Stimulated activated naive B cell treated with anti-CD40 and anti-IgM and Interleukin-4, amounts not matched to agents 10 μg/mL and 1 μg/mL and 100 μg/mL, for 72 hours (primary cell): ENCODE data around the gene DERL3.

Experiments
- ATAC-seq, 2 donors: fragments of 150-1000 bp; cut with Tn5 transposase; replicated peaks; 2 replicates each; pipeline ENCODE4 v1.10.0; 2021; ENCODE audit warnings: moderate library complexity in 1 of 2
- DNase-seq: peaks from one replicate; pipeline ENCODE4 v3.0.0; 2021
- H3K27ac Mint-ChIP-seq: one replicate; pipeline ENCODE4 v1.8.0; 2022; ENCODE audit warnings: mild to moderate bottlenecking, mixed read lengths
- H3K27me3 Mint-ChIP-seq, 2 donors: one replicate each; pipeline ENCODE4 v1.8.0; 2022; ENCODE audit warnings: mixed read lengths in 2 of 2
- H3K36me3 Mint-ChIP-seq, 2 donors: one replicate each; pipeline ENCODE4 v1.8.0; 2022; ENCODE audit warnings: mixed read lengths in 2 of 2, mild to moderate bottlenecking in 1 of 2
- H3K4me1 Mint-ChIP-seq, 2 donors: one replicate each; pipeline ENCODE4 v1.8.0; 2022; ENCODE audit warnings: mixed read lengths in 2 of 2, mild to moderate bottlenecking in 1 of 2
- H3K4me3 Mint-ChIP-seq, 2 donors: one replicate each; pipeline ENCODE4 v1.8.0; 2022; ENCODE audit warnings: mild to moderate bottlenecking in 2 of 2, mixed read lengths in 2 of 2, moderate library complexity in 1 of 2
- H3K9me3 Mint-ChIP-seq, 2 donors: one replicate each; pipeline ENCODE4 v1.8.0; 2022; ENCODE audit warnings: mixed read lengths in 2 of 2, mild to moderate bottlenecking in 1 of 2

DERL3 gene

DNA sequence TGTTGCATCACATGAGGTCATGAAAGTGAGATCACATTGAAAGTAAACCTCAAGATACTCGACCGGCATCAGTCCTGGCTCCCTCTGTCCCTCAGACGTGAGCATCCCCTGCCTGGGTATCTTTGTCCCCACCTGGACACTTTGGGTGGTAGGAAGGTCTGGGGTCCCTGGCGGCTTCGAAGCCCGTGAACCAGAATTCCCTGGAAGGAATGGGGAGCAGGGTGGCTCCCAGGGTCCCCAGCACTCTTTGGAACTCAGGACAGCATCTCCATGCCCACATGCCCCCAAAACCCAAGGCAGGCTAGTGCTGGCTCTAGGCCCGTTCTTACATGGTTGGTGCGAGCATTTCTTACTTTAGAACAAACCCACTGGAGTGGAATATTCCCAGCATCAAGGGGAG, 7.5 kb downstream of the DERL3 start:
- Mint-ChIP-seq H3K9me3 (no peaks in the 10 kb centered on the region), H3K4me3 (no peak overlapping the region), H3K27ac (no peak overlapping the region), H3K4me1 (peaks cover 25 to 50% of the 10 kb centered on the region in 2 donors), H3K27me3 (no peaks in the 10 kb centered on the region), H3K36me3 (peaks cover 20 to 37% of the 10 kb centered on the region in 2 donors)
- DNase-seq (no peak), ATAC-seq (no peak)

DNA sequence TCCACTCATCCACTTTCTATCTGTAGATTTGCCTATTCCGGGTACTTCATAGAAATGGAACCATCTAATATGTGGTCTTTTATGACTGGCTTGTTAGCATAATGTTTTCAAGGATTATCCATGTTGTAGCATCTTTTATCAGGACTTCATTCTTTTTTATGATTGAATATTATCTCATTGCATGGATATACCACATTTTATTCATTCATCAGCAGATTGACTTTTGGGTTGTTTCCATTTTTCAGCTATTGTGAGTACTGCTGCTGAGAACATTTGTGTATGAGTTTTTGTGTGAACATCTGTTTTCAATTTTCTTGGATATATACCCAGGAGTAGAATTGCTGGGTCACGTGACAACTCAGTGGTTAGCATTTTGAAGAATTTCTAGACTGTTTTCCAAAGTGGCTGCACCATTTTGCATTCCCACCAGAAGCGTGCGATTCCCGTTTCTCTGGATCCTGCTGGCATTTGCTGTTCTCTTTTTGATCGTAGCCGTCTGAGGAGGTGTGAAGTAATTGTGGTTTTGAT, 8.9 kb downstream of the DERL3 start:
- ATAC-seq (no peak), DNase-seq (no peak)
- no peaks in the 10 kb centered on the region for H3K27me3 Mint-ChIP-seq

DNA sequence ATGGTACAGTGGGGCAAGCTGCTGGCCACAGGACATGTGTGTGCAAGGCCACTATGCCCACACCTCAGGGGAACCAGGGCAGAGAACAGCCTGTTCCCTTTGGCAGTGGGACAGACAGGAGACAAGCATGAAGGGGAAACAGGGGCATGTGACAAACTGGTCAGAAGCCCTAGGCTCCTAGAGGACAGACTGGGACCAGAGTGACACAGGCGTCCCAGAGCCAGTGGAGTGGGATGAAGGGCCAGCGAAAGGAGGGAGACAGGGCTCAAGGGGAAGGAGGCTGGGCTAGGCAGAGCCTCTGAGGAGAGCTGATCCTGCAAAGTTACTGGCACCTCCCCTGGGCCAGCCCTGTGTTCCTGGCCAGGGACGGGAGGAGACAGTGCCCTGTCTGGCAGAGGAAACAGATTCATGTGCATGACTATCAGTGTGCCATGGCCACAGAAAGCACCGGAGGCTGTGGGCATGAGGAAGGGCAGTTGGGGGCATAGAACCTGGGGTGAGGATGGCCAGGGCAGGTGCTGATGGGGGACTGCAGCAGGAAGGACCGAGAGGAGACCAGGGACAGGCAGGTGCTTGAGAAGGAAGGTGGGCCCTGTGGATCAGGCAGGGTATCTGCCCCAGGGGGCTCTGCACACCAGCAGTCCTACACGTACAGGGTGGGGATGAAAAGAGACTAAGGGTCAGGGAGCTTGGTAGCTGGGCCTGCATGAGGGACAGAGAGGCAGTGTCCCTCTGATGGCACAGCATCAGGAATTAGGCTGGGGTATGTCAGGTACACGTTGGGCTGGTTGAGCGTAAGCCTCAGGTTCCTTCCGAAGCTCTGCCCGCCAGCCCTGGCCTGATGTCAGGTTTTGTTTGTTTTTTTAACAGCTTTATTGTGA, 9.8 kb downstream of the DERL3 start:
- Mint-ChIP-seq H3K36me3 (peaks cover 26 to 50% of the 10 kb centered on the region in 2 donors), H3K27me3 (no peaks in the 10 kb centered on the region), H3K4me1 (peaks cover 23 to 51% of the 10 kb centered on the region in 2 donors), H3K27ac (peak overlapping the region; percentile 83), H3K9me3 (no peaks in the 10 kb centered on the region), H3K4me3 (no peak overlapping the region)
- DNase-seq: no peak
- ATAC-seq: no peak

More for the DNA sequence above, 8.9 kb downstream of the DERL3 start:
- no peaks in the 10 kb centered on the region for H3K9me3 Mint-ChIP-seq
- H3K27ac Mint-ChIP-seq: no peak overlapping the region
- H3K4me1 Mint-ChIP-seq: peaks cover 21 to 47% of the 10 kb centered on the region in 2 donors
- H3K4me3 Mint-ChIP-seq: no peak overlapping the region
- H3K36me3 Mint-ChIP-seq: peaks cover 25 to 41% of the 10 kb centered on the region in 2 donors

DNA sequence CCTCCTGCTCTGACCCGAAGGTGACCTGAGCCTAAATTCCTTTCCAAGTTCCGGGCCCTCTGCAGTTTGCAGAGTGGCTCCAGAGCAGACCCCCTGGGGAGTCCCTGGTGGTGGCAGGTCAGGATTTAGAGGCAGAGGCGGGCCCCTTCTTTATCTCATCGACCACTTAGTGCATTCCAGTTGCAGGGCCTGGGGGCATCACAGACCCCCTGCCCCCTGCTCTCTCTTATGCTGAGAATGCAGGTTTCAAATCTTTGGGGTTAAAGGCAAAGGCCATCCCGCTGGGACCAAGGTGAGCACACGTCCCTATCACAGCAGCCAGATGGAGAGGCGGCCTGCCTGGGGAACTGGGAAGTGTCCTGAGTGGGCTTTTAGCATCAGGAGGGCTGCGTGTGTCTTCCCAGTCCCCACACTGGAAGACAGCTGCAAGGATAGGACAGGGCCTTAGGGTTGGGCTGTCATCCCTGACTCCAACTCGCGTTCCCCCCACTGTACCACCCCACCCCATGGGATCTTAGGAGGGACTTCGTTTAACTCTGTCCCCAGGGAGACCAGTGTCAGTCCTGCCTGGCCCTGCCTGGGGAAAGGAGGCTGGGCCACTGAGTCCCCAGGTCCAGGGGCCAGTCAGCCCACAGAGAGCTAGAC, 11.3 kb downstream of the DERL3 start:
- Mint-ChIP-seq H3K4me3 (no peak overlapping the region), H3K4me1 (peaks cover 30 to 58% of the 10 kb centered on the region in 2 donors), H3K36me3 (peaks cover 40 to 65% of the 10 kb centered on the region in 2 donors), H3K9me3 (no peaks in the 10 kb centered on the region), H3K27me3 (no peaks in the 10 kb centered on the region), H3K27ac (peak overlapping the region; percentile 59)
- ATAC-seq (no peak), DNase-seq (no peak)

DNA sequence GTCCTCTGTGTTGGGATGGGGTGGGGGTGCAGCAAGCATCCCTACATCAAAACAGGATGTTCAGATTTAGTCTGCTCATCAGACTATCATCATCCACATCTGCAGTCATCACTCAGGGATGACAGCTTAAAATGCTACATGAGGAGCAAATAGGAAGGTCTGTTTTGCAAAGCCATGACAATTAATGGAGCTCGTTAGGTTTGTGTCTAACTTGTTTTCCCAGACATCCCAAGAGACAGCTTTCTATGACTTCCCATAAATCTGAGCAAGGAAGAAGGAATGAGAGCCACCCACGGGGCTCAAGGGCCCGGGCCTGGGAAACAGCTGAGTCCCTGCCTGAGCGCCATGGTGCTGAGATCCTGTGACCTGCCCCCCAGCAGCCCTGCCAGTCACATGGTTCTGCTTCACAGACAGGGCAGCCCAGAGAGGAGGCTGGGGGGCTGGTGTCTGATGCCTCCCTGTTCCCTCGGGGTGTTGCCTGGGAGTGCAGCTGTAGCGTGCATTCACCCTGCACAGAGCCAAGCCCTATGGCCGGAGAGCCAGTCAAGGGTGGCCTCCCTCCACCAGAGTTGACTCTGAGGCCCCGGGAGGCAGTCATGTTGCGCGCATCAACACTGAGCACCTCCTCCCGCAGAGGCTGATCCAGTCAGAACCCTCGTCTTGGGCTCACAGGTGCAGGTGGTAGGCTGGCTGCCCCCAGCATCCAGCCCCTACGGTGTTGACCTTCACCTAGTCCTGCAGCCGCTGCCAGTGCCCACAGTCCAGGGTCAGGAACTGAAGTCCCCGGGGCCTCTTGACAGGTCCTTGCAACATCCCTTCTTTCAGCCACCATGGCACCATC, 12.1 kb downstream of the DERL3 start:
- Mint-ChIP-seq H3K27ac (peak overlapping the region; percentile 20), H3K4me3 (no peak overlapping the region), H3K27me3 (no peaks in the 10 kb centered on the region), H3K36me3 (peaks cover 42 to 66% of the 10 kb centered on the region in 2 donors), H3K9me3 (no peaks in the 10 kb centered on the region), H3K4me1 (peaks cover 30 to 60% of the 10 kb centered on the region in 2 donors)
- DNase-seq (no peak), ATAC-seq (no peak)

DNA sequence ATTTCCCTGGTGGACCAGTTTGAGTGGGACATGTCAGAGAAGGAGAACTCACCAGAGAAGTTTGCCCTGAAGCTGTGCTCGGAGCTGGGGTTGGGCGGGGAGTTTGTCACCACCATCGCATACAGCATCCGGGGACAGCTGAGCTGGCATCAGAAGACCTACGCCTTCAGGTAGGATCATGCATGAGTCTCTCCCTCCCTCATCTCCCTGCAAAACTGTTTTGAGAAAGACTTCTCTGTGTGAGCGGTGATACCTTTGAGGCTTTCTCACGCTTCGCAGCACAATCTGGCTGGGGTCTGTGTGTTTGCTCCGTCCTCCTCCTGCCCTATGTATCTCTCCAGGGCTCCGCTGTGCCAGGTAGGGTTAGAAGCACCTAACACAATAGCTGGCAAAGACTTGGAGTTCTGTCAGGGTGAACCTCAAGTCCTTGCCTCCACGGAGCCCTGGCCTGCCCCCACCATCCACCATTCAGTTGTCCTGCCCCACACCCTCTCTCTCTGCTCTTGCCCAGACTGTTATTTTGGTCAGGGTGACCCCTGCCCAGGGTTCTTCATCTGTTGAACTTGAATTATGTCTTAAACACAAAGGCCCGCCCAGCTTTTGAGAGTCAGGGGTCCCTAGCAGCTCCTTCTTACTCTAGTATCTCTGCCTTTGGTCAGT, 13.4 kb downstream of the DERL3 start:
- Mint-ChIP-seq H3K36me3 (peaks cover 47 to 74% of the 10 kb centered on the region in 2 donors), H3K27ac (peak overlapping the region; percentile 59), H3K4me1 (peaks cover 37 to 70% of the 10 kb centered on the region in 2 donors), H3K9me3 (no peaks in the 10 kb centered on the region), H3K4me3 (no peak overlapping the region), H3K27me3 (no peaks in the 10 kb centered on the region)
- ATAC-seq (no peak), DNase-seq (no peak)

DNA sequence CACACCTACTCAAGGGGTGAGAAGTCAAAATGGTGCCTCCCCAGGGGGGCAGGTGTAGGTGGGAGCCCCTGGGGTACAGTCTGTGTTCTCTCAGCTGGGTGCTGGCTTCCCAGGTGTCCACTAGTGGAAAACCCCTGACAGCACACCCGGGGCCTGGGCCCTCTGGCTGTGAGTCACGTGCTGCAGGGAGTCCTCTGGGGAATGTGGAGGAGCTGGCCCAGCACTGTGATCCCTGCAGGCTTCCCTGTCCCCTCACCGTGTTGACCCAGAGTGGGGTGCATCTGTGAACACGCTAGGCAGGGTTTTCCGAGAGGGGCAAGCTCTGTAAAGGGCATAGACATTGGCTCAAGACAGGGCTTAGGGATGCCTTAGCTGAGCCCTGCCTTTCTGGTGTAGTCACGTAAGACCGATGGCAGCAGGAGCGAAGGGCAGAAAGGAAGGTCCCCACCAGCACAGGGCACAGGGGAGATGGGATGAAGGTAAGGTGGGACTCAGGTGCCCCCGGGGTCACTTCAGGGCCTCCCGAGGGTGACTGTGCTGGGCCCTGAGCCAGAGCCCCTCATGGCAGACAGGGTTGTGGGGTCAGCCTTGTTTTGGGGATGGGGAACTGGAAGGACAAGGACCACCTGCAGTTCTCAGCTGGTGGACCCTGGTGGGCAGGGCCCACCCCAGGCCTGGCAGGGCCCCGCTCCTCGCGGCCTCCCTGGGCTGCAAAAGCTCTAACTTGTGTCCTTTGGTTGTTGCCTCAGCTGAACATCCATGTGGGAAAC, 14.1 kb downstream of the DERL3 start:
- Mint-ChIP-seq H3K9me3 (no peaks in the 10 kb centered on the region), H3K4me1 (peaks cover 41 to 70% of the 10 kb centered on the region in 2 donors), H3K27ac (peak overlapping the region; percentile 63), H3K27me3 (no peaks in the 10 kb centered on the region), H3K36me3 (peaks cover 51 to 76% of the 10 kb centered on the region in 2 donors), H3K4me3 (no peak overlapping the region)
- no peak for ATAC-seq
- DNase-seq: no peak

DNA sequence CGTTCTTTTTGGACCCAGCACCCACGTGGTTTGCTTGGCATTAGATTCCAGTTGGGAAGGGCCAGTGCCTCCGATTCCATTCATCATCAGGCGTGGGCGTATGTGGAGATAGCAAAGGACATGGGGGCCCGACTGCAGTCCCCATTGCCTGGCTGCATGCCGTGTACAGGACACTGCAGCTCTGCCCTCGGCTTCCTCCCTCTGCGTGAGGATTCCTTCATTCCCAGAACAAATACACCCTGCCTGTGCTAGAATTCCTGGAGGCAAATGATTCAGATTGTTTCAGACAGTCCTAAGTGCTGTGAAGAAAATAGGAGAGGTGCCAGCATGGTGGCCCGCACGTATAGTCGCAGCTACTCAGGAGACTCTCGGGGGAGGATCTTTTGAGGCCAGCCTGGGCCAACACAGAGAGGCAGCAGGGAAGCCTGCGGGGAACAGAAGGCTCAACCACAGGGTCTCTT, 15.4 kb downstream of the DERL3 start:
- ATAC-seq (no peak), DNase-seq (no peak)
- Mint-ChIP-seq H3K27ac (peak overlapping the region; percentile 37), H3K27me3 (no peaks in the 10 kb centered on the region), H3K4me1 (peaks cover 42 to 68% of the 10 kb centered on the region in 2 donors), H3K4me3 (no peak overlapping the region), H3K36me3 (peaks cover 53 to 78% of the 10 kb centered on the region in 2 donors), H3K9me3 (no peaks in the 10 kb centered on the region)

DNA sequence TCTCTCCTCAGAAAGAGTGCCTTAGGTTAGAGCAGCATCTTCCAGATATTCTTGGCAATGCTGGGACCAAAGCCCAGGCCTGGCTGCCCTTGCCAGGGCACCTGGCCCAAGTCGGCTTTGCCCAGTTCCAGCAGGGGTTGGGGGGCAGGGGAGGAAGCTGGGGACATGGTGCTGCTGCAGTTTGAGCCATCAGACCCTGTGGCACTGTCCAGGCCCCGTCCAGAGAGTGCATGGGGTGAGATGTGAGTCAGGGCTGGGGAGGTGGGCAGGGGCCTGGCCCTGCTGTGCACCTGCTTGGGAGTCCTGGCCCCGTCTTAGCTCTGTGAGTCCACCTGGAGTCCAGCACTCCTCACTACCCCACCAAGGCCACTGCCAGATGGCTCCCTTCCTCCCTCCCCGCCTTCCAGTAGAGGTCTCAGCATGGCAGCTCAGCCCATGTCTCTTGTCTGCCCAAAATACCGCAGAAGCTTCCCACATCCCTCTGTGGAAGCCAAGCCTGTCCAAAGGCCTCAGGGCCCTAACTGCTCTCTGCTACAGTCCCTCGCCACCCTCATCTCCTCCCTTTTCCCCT, 16.6 kb downstream of the DERL3 start:
- H3K4me3 Mint-ChIP-seq: no peak overlapping the region
- no peak for ATAC-seq
- DNase-seq: no peak
- H3K27me3 Mint-ChIP-seq: no peaks in the 10 kb centered on the region
- peak overlapping the region; percentile 32 for H3K27ac Mint-ChIP-seq
- peaks cover 44 to 72% of the 10 kb centered on the region in 2 donors for H3K4me1 Mint-ChIP-seq
- peaks cover 56 to 79% of the 10 kb centered on the region in 2 donors for H3K36me3 Mint-ChIP-seq
- H3K9me3 Mint-ChIP-seq: no peaks in the 10 kb centered on the region

DNA sequence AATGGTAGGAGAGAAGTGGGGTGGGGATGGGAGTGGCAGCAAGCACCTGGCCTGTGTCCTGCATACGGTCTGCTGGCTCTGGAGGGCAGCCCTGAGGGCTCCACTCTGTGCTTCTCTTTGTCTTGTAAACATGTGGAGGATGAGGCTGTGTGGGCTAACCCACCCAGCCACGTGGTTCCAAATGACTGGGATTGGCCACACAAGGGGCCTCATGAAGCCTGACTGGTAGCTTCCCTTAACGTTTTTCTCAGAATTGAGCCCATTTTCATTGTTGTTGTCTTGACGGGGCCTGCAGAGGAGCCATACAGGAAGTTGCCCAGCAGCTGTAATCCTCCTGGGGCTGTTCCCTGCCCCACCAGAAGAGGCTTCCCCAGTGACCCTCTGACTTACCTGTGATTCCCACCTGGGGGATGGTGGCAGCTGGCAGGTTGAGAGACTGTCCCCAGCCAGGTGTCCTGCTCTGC, 18.0 kb downstream of the DERL3 start:
- peaks cover 64 to 86% of the 10 kb centered on the region in 2 donors for H3K36me3 Mint-ChIP-seq
- ATAC-seq (peak; percentile 80 to 88), DNase-seq (no peak)
- no peaks in the 10 kb centered on the region for H3K27me3 Mint-ChIP-seq
- no peaks in the 10 kb centered on the region for H3K9me3 Mint-ChIP-seq
- peak overlapping the region; percentile 84 for H3K27ac Mint-ChIP-seq
- peak overlapping the region; percentile 18 to 19 for H3K4me3 Mint-ChIP-seq
- peaks cover 50 to 72% of the 10 kb centered on the region in 2 donors for H3K4me1 Mint-ChIP-seq

DNA sequence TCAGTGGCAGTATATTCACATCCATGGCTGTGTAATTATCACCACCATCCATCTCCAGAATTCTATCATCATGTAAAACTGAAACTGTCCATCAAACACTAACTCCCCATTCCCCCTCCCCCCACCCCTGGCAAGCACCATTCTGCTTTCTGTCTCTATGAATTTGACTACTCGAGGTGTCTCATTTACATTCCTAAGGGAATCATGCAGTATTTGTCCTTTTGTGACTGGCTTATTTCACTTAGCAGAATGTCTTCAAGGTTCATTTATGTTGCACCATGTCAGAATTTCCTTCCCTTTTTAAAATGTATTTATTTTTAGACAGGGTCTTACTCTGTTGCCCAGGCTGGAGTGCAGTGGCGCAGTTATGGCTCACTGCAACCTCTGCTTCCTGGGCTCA, 20.3 kb downstream of the DERL3 start:
- peaks cover 62 to 75% of the 10 kb centered on the region in 2 donors for H3K36me3 Mint-ChIP-seq
- H3K9me3 Mint-ChIP-seq: no peaks in the 10 kb centered on the region
- peaks cover 42 to 53% of the 10 kb centered on the region in 2 donors for H3K4me1 Mint-ChIP-seq
- ATAC-seq (peak; percentile 19 to 47), DNase-seq (no peak)
- H3K4me3 Mint-ChIP-seq: no peak overlapping the region
- H3K27me3 Mint-ChIP-seq: no peaks in the 10 kb centered on the region
- H3K27ac Mint-ChIP-seq: peak overlapping the region; percentile 81

DNA sequence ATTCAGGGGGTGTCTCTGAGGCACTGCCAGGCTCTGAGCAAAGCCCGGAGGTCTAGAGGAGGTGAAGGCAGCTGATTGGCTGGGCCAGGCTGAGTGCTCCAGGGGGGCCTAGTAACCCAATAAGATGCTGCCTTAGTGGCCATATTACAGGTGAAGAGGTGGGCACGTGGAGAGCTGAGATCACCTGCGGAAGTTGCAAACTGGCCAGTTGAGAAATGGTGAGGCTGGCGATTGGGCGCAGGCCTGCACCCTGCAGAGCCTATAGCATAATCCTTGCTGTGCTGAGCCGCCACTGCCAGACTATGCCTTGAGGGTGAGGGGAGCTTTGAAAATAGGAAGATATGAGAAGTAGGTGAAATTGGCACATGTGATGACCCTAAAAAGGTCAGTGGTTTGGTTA, 21.7 kb downstream of the DERL3 start:
- ATAC-seq (no peak), DNase-seq (no peak)
- peaks cover 56 to 72% of the 10 kb centered on the region in 2 donors for H3K36me3 Mint-ChIP-seq
- no peak overlapping the region for H3K27ac Mint-ChIP-seq
- H3K4me3 Mint-ChIP-seq: peak overlapping the region in 1 of 2 donors; percentile 37
- H3K9me3 Mint-ChIP-seq: no peaks in the 10 kb centered on the region
- H3K27me3 Mint-ChIP-seq: no peaks in the 10 kb centered on the region
- peaks cover 39 to 48% of the 10 kb centered on the region in 2 donors for H3K4me1 Mint-ChIP-seq
